ENCODE measurements around the gene FANCC. TPM values are rescaled to one million over a fixed set of nuclear protein-coding genes. Genes with fewer than 3 reads are reported as not detected.

FANCC gene
- total and polyA plus RNA-seq, 2 of the 4 experiments (the other 2 are of a cell fraction): 4.7 to 6.3 TPM

- no peak overlapping the region for H3K56ac ChIP-seq (ENCODE audit: extremely low read depth, insufficient read depth, low read length)
- H4K91ac ChIP-seq (ENCODE audit: insufficient read depth, low read depth, low read length): no peak overlapping the region
- H2AFZ ChIP-seq (replicated peaks; ENCODE audit: low read length, poor library complexity): no peak overlapping the region
- no TSS peak for BruUV-seq (replicated peaks)
- intact Hi-C loops (cut with micrococcal nuclease): no loop called here
- no peak overlapping the region for H3K4me2 ChIP-seq (ENCODE audit: low read depth, low read length)
- no peak overlapping the region for H4K8ac ChIP-seq (ENCODE audit: low read depth in 2 of 2, low read length in 2 of 2)
- no peak overlapping the region for H3K9ac ChIP-seq (ENCODE audit: low read depth, low read length)
- no peaks in the 10 kb centered on the region; the same call in 1 of the 2 replicates for H3K9me1 ChIP-seq (ENCODE audit: insufficient read depth, low read length)
- no peak overlapping the region for H2AK9ac ChIP-seq (replicated peaks; ENCODE audit: low read depth, low read length, poor library complexity)
- no peak overlapping the region for H2AK5ac ChIP-seq (ENCODE audit: low read depth, low read length)
- peaks cover 11% of the 10 kb centered on the region for H3K4me1 ChIP-seq (ENCODE audit: control insufficient read depth, insufficient read depth, low read length)
- TF ChIP-seq USF2 (IDR thresholded peaks at IDR 0.05; ENCODE audit: low read depth, low read length): no peak
- TF ChIP-seq MXI1 (IDR thresholded peaks at IDR 0.05; ENCODE audit: borderline replicate concordance, low read depth, low read length): no peak
- no peak for TF ChIP-seq RCOR1 (IDR thresholded peaks at IDR 0.05; ENCODE audit: insufficient replicate concordance, low read length)
- no peak overlapping the region for H3K4me3 ChIP-seq (ENCODE audit: insufficient read depth, low read depth, low read length)
- dilution Hi-C loops (cut with HindIII; ENCODE audit: low sequenced_read_pairs, unreplicated experiment): no loop called here
- CTCF ChIA-PET: no interaction called here
- in situ Hi-C loops (cut with MboI; ENCODE audit: low sequenced_read_pairs): no loop called here
- H3K18ac ChIP-seq (ENCODE audit: low read depth, low read length): no peak overlapping the region
- H2BK5ac ChIP-seq (ENCODE audit: low read depth, low read length, poor library complexity, severe bottlenecking): no peak overlapping the region
- no peaks in the 10 kb centered on the region for H4K20me1 ChIP-seq (ENCODE audit: insufficient read depth, low read length)
- H3K23ac ChIP-seq (ENCODE audit: low read depth, low read length): no peak overlapping the region
- H3K27me3 ChIP-seq (ENCODE audit: control insufficient read depth, insufficient read depth, low read length): no peaks in the 10 kb centered on the region
- ATAC-seq (ENCODE audit: low read depth) (no peak), DNase-seq (no peak)
- H3K14ac ChIP-seq (replicated peaks; ENCODE audit: low read depth, low read length): no peak overlapping the region
- H3K9me3 ChIP-seq (ENCODE audit: control insufficient read depth, insufficient read depth, low read length): no peaks in the 10 kb centered on the region
- no peak overlapping the region for H2BK120ac ChIP-seq (ENCODE audit: low read depth, low read length)
- H3K27ac ChIP-seq (ENCODE audit: insufficient read depth, low read length): no peak overlapping the region
- POLR2A ChIA-PET (ENCODE audit: unreplicated experiment): no interaction called here
- no peak overlapping the region for H4K5ac ChIP-seq (ENCODE audit: low read depth, low read length)
- no peak overlapping the region for H3K4ac ChIP-seq (ENCODE audit: low read depth, low read length)
- H3K79me1 ChIP-seq (ENCODE audit: low read depth in 1 of 2, low read length in 2 of 2): peaks cover 19 to 33% of the 10 kb centered on the region in 2 experiments
- WGBS, 2 experiments (ENCODE audit: extremely low coverage in 2 of 2, insufficient read length in 1 of 2): no CpG with 5 or more reads among the region's 1 CpG
- no peaks in the 10 kb centered on the region for H3K36me3 ChIP-seq (ENCODE audit: control insufficient read depth, insufficient read depth, low read length)
- no peak overlapping the region for H2BK15ac ChIP-seq (ENCODE audit: low read depth, low read length)
- no peak overlapping the region for H2BK20ac ChIP-seq (ENCODE audit: low read depth, low read length)
Observed at GRCh38 chr9:95297760-95298159, 19.7 kb downstream of the FANCC start.

All from IMR-90 (cell line).